ENCODE data around the gene OSBPL10.

GRCh38 chr3:31785286-31785685 is 195.8 kb downstream of the OSBPL10 start:
- TF ChIP-seq POLR2AphosphoS5 (IDR thresholded peaks at IDR 0.05) (no peak), POLR2A (IDR thresholded peaks at IDR 0.05) (no peak), CTCF (IDR thresholded peaks at IDR 0.05) (no peak)
